ENCODE data around the gene CHEK2.
A peak's percentile ranks its signal among the peaks of the same experiment; 100 is the strongest.
"Not testable (repeated sequence)": the region's sequence is repeated elsewhere in the genome, so short reads cannot be mapped to it uniquely, and the experiment has no call there.

Gene CHEK2

DNA sequence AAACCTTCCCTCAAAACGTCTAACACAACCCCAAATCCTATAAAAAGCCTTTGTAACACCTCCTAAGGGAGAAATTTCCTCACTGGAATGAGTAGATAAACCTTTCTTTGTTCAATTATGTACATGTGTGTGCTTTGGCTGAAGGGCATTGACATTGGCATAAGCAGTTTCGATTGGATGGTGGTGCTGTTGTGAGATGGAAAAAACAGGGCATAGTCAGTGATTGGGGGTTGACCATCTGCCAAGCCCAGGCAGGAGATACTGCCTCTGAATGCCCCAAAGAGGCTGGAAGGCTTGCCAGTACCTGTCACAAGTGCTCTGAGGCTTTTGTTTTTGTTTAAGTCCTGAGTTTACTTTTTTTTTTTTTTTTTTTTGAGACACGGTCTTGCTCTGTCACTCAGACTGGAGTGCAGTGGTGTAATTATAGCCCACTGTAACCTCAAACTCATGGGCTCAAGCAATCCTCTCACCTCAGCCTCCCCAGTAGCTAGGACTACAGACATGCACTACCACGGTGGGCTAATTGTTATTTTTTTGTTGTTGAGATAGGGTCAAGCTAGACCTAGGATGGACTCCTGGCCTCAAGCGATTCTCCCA is 29.7 kb upstream of the CHEK2 start:
- Histone ChIP-seq H3K27me3 (ENCODE audit: insufficient read depth, low read length) (no peaks in the 10 kb centered on the region), H3K36me3 (ENCODE audit: insufficient read depth, low read length) (no peaks in the 10 kb centered on the region), H3K4me1 (ENCODE audit: control insufficient read depth, insufficient read depth, low read length, unreplicated experiment) (peaks cover 3% of the 10 kb centered on the region), H3K27ac (ENCODE audit: low read depth, low read length) (no peak overlapping the region), H2AFZ (ENCODE audit: low read length, unreplicated experiment) (no peak overlapping the region), H3K79me2 (ENCODE audit: control insufficient read depth, insufficient read depth, low read length, unreplicated experiment) (peaks cover 25% of the 10 kb centered on the region), H3K4me3 (ENCODE audit: low read depth, low read length) (no peak overlapping the region)

DNA sequence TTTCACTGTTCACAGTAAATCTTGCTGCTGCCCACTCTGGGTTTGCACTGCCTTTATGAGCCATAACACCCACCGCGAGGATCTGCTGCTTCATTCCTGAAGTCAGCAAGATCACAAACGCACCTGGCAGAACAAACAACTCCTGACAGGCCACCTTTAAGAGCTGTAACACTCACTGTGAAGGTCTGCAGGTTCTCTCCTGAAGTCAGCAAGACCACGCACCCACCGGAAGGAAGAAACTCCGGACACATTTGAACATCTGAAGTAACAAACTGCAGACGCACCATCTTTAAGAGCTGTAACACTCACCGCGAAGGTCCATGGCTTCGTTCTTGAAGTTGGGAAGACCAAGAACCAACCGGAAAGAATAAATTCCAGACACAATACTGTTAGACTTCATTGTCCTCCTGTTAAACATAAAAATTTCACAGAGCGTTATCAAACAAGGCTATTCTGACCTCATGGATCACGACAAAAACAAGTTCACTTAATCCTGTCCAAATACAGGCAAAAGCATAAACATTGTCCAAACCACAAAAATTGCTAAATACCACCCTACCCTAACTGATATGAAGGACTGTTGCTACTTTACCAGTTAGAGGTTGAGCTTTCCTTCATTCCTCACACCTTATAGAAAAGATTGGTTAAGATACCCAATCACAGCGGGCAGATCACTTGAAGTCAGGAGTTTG is 27.9 kb upstream of the CHEK2 start:
- H3K27me3 ChIP-seq (ENCODE audit: insufficient read depth, low read length): no peaks in the 10 kb centered on the region
- H3K4me3 ChIP-seq (ENCODE audit: low read depth, low read length): no peak overlapping the region
- peaks cover 3% of the 10 kb centered on the region for H3K4me1 ChIP-seq (ENCODE audit: control insufficient read depth, insufficient read depth, low read length, unreplicated experiment)
- no peak overlapping the region for H3K27ac ChIP-seq (ENCODE audit: low read depth, low read length)
- H2AFZ ChIP-seq (ENCODE audit: low read length, unreplicated experiment): no peak overlapping the region
- peaks cover 12% of the 10 kb centered on the region for H3K79me2 ChIP-seq (ENCODE audit: control insufficient read depth, insufficient read depth, low read length, unreplicated experiment)
- H3K36me3 ChIP-seq (ENCODE audit: insufficient read depth, low read length): no peaks in the 10 kb centered on the region

DNA sequence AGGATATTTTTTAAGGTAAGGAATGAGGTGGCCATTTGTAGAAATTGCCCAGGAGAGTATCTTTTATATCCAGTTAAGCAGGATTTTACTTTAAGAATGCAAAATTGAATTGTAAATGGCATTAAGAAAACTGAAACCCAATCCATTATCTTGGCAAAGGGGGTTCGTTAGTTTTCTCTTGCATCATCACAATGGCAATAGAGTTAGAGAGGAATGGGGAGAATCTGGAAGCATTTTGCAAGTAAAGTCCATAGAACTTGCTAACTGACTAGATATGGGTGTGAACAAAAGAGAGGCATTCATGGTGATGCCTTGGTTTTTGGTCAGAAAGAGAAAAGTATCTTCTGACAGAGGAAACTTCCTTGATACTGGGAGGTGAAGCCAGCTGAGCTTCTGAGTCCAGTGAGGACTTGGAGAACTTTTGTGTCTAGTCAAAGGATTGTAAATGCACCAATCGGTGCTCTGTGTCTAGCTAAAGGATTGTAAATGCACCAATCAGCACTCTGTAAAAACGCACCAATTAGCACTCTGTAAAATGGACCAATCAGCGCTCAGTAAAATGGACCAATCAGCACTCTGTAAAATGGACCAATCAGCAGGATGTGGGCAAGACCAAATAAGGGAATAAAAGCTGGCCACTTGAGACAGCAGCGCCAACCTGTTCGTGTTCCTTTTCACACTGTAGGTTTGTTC is 27.2 kb upstream of the CHEK2 start:
- Histone ChIP-seq H3K27ac (ENCODE audit: low read depth, low read length) (no peak overlapping the region), H3K79me2 (ENCODE audit: control insufficient read depth, insufficient read depth, low read length, unreplicated experiment) (peaks cover 8% of the 10 kb centered on the region), H3K4me1 (ENCODE audit: control insufficient read depth, insufficient read depth, low read length, unreplicated experiment) (no peaks in the 10 kb centered on the region), H2AFZ (ENCODE audit: low read length, unreplicated experiment) (no peak overlapping the region), H3K36me3 (ENCODE audit: insufficient read depth, low read length) (no peaks in the 10 kb centered on the region), H3K4me3 (ENCODE audit: low read depth, low read length) (no peak overlapping the region), H3K27me3 (ENCODE audit: insufficient read depth, low read length) (no peaks in the 10 kb centered on the region)

DNA sequence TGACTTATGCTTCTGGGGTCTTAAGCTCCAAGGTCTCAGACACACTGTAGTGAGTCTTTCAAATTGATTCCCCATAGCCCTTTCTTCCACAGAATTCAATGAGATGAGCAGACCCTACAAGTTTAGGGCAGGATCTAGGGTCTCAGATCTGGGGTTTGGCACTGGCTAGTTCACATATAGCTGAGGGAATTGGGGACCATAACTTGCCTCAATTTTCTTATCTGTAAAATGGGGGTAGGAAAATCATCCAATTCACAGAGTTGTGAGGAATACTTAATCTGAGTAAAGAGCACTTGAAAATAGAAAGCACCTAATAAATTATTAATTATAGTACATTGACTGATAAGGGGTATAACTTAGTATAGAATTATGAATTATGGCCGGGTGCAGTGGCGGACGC is 25.0 kb upstream of the CHEK2 start:
- H3K4me3 ChIP-seq (ENCODE audit: low read depth, low read length): no peak overlapping the region
- no peaks in the 10 kb centered on the region for H3K79me2 ChIP-seq (ENCODE audit: control insufficient read depth, insufficient read depth, low read length, unreplicated experiment)
- no peak overlapping the region for H2AFZ ChIP-seq (ENCODE audit: low read length, unreplicated experiment)
- H3K27ac ChIP-seq (ENCODE audit: low read depth, low read length): no peak overlapping the region
- H3K36me3 ChIP-seq (ENCODE audit: insufficient read depth, low read length): no peaks in the 10 kb centered on the region
- no peaks in the 10 kb centered on the region for H3K4me1 ChIP-seq (ENCODE audit: control insufficient read depth, insufficient read depth, low read length, unreplicated experiment)
- H3K27me3 ChIP-seq (ENCODE audit: insufficient read depth, low read length): no peaks in the 10 kb centered on the region

DNA sequence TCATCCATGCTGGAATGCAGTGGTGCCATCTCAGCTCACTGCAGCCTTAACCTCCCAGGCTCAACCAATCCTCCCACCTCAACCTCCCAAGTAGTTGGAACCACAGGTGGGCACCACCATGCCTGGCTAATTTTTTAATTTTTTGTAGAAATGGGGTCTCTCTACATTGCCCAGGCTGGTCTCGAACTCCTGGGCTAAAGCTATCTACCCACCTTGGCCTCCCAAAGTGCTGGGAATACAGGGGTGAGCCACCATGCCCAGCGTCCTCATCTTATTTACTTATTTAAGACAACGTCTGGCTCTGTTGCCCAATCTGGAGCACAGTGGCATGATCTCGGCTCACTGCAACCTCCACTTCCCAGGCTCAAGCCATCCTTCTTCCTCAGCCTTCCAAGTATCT is 20.4 kb upstream of the CHEK2 start:
- not testable (repeated sequence) for H3K27me3 ChIP-seq (ENCODE audit: insufficient read depth, low read length); H3K4me1 ChIP-seq (ENCODE audit: control insufficient read depth, insufficient read depth, low read length, unreplicated experiment); H3K27ac ChIP-seq (ENCODE audit: low read depth, low read length); H3K4me3 ChIP-seq (ENCODE audit: low read depth, low read length); H3K36me3 ChIP-seq (ENCODE audit: insufficient read depth, low read length); H3K79me2 ChIP-seq (ENCODE audit: control insufficient read depth, insufficient read depth, low read length, unreplicated experiment); H2AFZ ChIP-seq (ENCODE audit: low read length, unreplicated experiment)

DNA sequence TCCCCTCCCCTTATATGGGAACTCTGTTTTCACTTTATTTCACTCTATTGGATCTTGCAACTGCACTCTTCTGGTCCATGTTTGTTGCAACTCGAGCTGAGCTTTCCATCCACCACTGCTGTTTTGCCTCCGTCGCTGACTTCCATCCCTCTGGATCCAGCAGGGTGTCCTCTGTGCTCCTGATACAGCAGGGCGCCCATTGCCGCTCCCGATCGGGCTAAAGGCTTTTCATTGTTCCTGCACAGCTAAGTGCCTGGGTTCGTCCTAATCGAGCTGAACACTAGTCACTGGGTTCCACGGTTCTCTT is 19.8 kb upstream of the CHEK2 start:
- Histone ChIP-seq H2AFZ (ENCODE audit: low read length, unreplicated experiment) (no peak overlapping the region), H3K79me2 (ENCODE audit: control insufficient read depth, insufficient read depth, low read length, unreplicated experiment) (no peaks in the 10 kb centered on the region), H3K27ac (ENCODE audit: low read depth, low read length) (no peak overlapping the region), H3K4me1 (ENCODE audit: control insufficient read depth, insufficient read depth, low read length, unreplicated experiment) (no peaks in the 10 kb centered on the region), H3K27me3 (ENCODE audit: insufficient read depth, low read length) (no peaks in the 10 kb centered on the region), H3K4me3 (ENCODE audit: low read depth, low read length) (no peak overlapping the region), H3K36me3 (ENCODE audit: insufficient read depth, low read length) (no peaks in the 10 kb centered on the region)

DNA sequence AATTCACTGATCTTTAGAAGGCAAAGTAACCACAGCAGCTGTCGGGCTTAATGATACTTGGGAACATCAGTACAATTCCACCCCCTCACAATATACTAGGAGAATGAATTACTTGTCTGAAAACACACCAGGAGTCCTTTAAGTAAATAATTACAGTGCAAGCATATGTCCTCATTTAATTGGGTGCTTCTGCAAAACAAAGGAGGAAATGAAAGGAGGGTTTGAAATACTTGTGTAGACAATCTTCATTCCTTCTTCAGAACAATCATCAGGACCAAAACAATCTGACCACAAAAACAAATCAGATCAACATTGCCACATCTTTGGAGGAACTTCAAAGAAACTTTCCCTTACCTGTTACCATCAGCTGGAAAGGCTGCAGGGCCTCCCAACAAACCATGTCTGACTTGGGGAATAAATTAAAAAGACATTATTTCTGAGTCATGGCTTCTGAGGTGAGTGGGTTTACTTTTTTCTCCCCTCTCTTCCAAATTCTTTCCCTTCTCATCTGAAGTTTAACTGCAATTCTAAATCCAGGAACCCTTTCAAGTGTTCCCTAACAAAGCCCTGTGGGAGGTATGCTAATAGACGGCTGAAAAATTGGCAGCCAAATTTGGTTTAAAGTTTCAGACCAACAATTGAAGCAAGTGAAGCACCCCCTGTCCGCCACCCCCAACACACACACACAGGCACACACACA is 18.4 kb upstream of the CHEK2 start:
- Histone ChIP-seq H3K4me3 (ENCODE audit: low read depth, low read length) (no peak overlapping the region), H3K4me1 (ENCODE audit: control insufficient read depth, insufficient read depth, low read length, unreplicated experiment) (no peaks in the 10 kb centered on the region), H2AFZ (ENCODE audit: low read length, unreplicated experiment) (no peak overlapping the region), H3K27ac (ENCODE audit: low read depth, low read length) (no peak overlapping the region), H3K79me2 (ENCODE audit: control insufficient read depth, insufficient read depth, low read length, unreplicated experiment) (no peaks in the 10 kb centered on the region), H3K27me3 (ENCODE audit: insufficient read depth, low read length) (no peaks in the 10 kb centered on the region), H3K36me3 (ENCODE audit: insufficient read depth, low read length) (no peaks in the 10 kb centered on the region)

DNA sequence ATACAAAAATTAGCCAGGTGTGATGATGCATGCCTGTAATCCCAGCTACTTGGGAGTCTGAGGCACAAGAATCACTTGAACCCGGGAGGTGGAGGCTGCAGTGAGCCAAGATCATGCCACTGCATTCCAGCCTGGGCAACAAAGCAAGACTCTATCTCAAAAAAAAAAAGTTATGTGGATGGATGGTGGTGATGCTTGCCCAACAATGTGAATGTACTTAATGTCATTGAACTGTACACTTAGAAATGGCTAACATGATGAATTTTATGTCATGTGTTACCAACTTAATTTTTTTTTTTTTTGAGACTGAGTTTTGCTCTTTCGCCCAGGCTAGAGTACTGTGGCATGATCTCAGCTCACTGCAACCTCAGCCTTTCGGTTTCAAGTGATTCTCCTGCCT is 12.9 kb upstream of the CHEK2 start:
- not testable (repeated sequence) for H3K27me3 ChIP-seq (ENCODE audit: insufficient read depth, low read length); H3K4me3 ChIP-seq (ENCODE audit: low read depth, low read length); H3K27ac ChIP-seq (ENCODE audit: low read depth, low read length); H3K79me2 ChIP-seq (ENCODE audit: control insufficient read depth, insufficient read depth, low read length, unreplicated experiment); H2AFZ ChIP-seq (ENCODE audit: low read length, unreplicated experiment); H3K36me3 ChIP-seq (ENCODE audit: insufficient read depth, low read length)
- H3K4me1 ChIP-seq (ENCODE audit: control insufficient read depth, insufficient read depth, low read length, unreplicated experiment): peaks cover 11% of the 10 kb centered on the region

DNA sequence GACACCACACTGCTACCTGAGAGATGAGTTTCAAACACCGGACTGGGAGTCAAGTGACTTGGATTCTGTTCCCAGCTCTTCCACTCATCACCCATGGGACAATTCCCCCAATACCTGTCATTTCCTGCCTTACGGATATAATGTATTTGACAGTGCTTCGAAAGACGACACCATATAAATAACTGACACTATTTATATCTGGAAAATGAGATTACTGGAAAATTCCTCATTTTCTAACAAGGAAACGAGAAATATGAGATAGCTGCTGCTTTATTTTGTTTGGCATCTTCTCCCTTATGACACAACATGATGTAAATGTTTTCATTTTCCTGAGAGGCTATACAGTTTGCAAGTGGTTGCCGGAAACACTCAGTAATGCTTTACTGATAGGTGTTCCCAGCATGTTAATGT is 8.9 kb upstream of the CHEK2 start:
- Histone ChIP-seq H3K27me3 (ENCODE audit: insufficient read depth, low read length) (no peaks in the 10 kb centered on the region), H3K27ac (ENCODE audit: low read depth, low read length) (peak overlapping the region; percentile 88), H3K79me2 (ENCODE audit: control insufficient read depth, insufficient read depth, low read length, unreplicated experiment) (no peaks in the 10 kb centered on the region), H3K4me1 (ENCODE audit: control insufficient read depth, insufficient read depth, low read length, unreplicated experiment) (peaks cover 11% of the 10 kb centered on the region), H2AFZ (ENCODE audit: low read length, unreplicated experiment) (peak overlapping the region; percentile 42), H3K4me3 (ENCODE audit: low read depth, low read length) (peak overlapping the region; percentile 58), H3K36me3 (ENCODE audit: insufficient read depth, low read length) (0 out of 2 replicates have a peak, but pooled peaks cover 3% of the 10 kb centered on the region)

DNA sequence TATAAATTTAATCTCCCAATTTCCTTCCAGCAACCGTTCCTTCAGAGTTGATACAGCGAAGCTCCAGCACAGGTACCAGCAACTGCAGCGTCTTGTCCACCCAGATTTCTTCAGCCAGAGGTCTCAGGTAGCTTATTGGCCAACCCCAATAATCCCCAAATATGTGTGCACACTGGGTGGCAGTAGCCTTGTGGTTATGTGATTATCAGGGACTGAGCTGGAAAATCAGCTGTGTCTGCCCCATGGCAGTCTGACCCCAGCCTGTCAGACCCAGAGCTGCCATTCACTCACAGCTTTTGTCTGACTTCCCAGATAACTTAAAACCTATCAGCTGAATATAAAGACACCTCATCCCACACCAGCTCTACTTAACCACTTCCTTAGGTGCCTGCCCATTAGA is 2.2 kb upstream of the CHEK2 start:
- no peak overlapping the region for H2AFZ ChIP-seq (ENCODE audit: low read length, unreplicated experiment)
- no peaks in the 10 kb centered on the region for H3K27me3 ChIP-seq (ENCODE audit: insufficient read depth, low read length)
- no peaks in the 10 kb centered on the region for H3K36me3 ChIP-seq (ENCODE audit: insufficient read depth, low read length)
- H3K27ac ChIP-seq (ENCODE audit: low read depth, low read length): no peak overlapping the region
- H3K79me2 ChIP-seq (ENCODE audit: control insufficient read depth, insufficient read depth, low read length, unreplicated experiment): peaks cover 20% of the 10 kb centered on the region
- peaks cover 2% of the 10 kb centered on the region for H3K4me1 ChIP-seq (ENCODE audit: control insufficient read depth, insufficient read depth, low read length, unreplicated experiment)
- H3K4me3 ChIP-seq (ENCODE audit: low read depth, low read length): peak overlapping the region; percentile 94; the same call in 1 of the 2 replicates
